Left renal pelvis (tissue), 4 donors: ENCODE data around the gene ADAMTS3. TPM values are rescaled to one million over a fixed set of nuclear protein-coding genes. Genes with fewer than 3 reads are reported as not detected.
"Not testable (repeated sequence)": the region's sequence is repeated elsewhere in the genome, so short reads cannot be mapped to it uniquely, and the experiment has no call there.

Experiments
- DNase-seq, 4 donors: peaks; one replicate each; pipeline ENCODE4 v3.0.0-alpha.2; 2013; ENCODE audit warnings: low read depth in 4 of 4, low spot score in 3 of 4
- polyA plus RNA-seq, 4 donors: library from polyadenylated mRNA; unstranded; fragments of 120-200 nt; gene quantifications; one replicate each; pipeline ENCODE4 v1.2.1, GENCODE V29; 2013; ENCODE audit not compliant: insufficient read length in 4 of 4

The ADAMTS3 gene
- polyA plus RNA-seq, 4 donors = 9.8 to 18.1 (median 12.4) TPM

- DNase-seq = no peak
Observed at GRCh38 chr4:72484981-72485380, 84.0 kb downstream of the ADAMTS3 start.

- no peak for DNase-seq
Observed at GRCh38 chr4:72473434-72473900, 95.6 kb downstream of the ADAMTS3 start.

DNA sequence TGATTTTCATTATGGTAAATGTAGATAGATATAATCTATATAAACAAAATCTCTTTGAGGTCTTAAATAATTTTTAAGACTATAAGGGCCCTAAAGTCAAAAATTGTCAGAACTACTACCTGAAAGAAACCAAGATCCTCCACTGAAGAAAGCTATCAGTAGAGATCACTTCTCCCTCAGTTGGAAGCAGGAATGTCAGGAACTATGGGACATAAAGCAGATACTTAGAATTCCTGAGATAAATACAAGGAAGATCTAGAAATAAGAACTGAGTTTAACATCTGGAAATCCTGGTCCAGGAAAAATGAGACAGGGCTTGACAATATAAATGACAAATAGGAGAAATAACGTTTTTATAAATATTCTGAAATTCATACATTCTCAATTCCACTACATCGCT, 97.2 kb downstream of the ADAMTS3 start:
- no peak for DNase-seq

GRCh38 chr4:72468904-72469502, 100.0 kb downstream of the ADAMTS3 start:
- peak in 1 of 4 donors; percentile 3 for DNase-seq

DNA sequence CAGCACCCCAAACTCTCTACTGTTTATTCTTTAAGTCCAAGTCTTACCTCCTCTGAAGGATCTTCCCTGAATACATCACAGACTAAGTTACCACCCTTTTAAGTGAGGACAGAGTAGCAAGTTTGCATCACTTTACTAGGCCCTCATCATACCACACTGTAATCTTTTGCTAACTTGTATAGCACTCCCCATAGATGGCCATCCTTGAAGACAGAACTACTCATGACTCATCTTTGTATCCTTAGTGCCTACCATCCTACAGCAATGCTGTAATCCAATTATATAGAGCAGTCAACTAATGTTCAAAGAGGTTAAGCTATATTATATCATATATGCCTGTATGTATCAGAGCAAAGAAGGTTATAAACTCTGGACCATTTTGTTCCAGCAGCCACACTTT, 101.4 kb downstream of the ADAMTS3 start:
- no peak for DNase-seq

DNA sequence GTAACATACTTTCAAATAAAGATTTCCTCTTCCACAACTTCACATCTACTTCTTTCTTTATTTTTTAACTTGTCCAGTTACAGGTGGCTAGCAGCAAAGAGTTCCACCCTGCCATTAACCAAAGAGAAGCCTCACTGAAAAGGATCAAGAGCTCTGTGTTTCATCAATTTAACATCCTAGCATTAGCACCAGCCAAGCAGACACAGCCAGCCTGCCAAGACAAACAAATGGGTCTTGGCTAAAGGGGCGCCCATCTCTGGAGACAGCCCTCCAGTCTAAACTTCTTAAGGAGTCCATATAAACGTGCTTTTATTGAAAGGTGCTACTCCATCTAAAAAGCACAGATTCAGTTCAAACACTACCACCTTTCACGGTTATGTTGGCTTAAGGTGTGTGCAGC, 105.3 kb downstream of the ADAMTS3 start:
- DNase-seq = no peak

- DNase-seq = no peak
Observed at GRCh38 chr4:72457158-72457557, 111.9 kb downstream of the ADAMTS3 start.

- no peak for DNase-seq
Observed at GRCh38 chr4:72451349-72451748, 117.7 kb downstream of the ADAMTS3 start.

- DNase-seq = no peak
Observed at GRCh38 chr4:72449705-72450104, 119.3 kb downstream of the ADAMTS3 start.

DNA sequence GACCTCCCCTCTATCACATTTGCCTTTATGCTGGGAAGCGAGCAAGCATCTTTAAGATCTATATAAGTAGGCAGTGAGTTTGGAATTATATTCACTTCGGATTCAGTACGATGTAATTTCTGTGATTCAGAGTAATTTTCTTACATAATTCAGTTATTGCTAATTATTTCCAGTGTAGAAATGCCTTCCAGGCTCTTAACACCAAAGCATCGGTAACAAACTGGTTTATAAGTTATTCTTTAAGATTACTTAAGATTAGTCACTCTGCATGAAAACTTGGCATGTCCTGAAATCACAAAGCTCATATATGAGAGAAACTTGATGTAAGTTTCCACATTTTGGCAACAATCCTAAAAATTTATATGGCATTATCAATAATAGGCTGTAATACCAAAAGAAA, 120.8 kb downstream of the ADAMTS3 start:
- DNase-seq = no peak

DNA sequence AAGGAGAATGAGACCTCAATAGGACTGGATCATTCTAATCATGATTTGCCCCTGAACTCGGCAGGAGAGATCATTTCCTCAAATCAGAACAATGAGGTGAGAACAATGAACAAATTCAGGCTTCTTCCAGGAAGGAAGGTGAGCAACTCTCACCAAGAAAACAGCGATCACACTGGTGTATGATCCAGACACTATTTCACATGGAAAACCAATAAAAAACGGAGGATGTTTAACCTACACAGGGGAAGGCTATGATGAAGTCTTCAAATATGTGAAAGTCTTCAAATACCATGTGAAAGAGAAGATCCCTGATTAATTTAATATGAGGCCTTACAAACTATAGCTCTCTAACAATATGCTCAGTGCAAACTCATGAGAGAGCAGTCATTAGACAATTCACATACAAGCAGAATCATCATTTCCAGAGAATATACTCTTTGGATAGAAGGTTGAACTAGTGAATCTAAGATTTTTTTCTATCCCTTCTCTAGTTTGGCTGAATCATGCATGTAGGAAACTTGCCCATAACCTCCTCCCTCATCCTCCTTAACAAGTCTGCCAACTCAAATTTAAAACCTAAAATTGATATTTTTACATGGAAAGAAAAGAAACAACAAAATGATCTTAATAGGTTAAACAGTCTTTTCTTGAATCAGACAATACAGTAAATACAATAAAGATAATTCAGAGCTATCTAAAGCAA, 122.5 kb downstream of the ADAMTS3 start:
- DNase-seq = no peak

DNA sequence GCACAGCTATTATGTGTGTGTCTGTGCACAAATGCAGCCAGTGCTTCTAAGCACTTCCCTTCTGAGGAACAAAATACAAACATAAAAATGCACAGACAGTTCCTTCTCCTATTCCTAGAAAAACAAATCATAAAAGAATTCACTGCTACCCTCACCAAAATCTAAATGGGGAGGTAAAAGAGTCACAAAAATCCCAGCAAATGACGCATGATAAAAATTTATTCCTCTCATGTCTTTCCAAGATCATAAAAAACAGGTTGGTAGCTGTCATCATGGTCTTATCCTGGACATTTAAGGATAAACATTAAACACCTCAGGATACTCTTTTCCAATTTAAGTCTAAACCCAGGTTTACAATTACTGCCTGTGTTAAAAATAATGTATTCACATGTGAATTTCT, 124.9 kb downstream of the ADAMTS3 start:
- no peak for DNase-seq

- DNase-seq = no peak
Observed at GRCh38 chr4:72442715-72443114, 126.3 kb downstream of the ADAMTS3 start.

GRCh38 chr4:72442147-72442546, 126.9 kb downstream of the ADAMTS3 start:
- DNase-seq = no peak

GRCh38 chr4:72440386-72440785, 128.6 kb downstream of the ADAMTS3 start:
- no peak for DNase-seq

DNA sequence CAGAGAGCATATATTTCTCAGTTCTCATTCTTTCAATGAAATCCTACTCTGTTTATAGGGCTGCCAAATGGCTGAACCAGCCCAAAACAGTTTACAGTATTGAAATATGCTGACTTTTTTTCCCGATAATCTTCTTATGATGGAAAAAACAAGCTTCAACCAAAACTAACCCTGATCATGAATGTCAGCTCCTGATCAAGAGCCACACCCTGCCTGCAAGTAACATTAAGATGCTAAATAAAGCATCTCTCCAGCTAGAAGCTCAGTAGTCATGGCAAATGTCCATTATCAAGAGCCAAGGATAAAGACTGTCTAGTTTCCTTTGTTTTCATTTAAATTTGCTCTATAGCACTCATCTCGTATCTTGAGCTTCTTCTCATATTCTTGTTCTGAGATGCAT, 136.0 kb downstream of the ADAMTS3 start:
- no peak for DNase-seq

- no peak for DNase-seq
Observed at GRCh38 chr4:72432282-72432681, 136.7 kb downstream of the ADAMTS3 start.

DNA sequence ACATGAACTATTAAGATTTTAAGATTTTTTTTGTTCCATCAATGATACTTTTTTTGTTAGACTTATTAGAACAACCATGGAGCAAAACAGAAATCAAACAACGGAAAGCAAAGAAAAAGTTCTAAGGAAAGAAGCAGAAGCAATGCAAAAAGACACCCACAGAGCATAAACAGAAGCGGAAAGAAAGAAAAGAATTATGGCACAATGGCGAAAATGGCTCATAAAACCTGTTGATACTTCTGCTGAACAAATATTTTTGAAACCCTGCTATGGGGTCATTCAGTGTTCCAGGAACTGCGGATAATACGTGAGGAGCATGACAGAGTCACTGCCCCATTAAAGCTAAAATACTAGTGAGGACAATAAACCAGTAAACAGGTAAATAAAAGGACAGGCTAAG, 138.0 kb downstream of the ADAMTS3 start:
- no peak for DNase-seq

- DNase-seq = no peak
Observed at GRCh38 chr4:72430050-72430449, 139.0 kb downstream of the ADAMTS3 start.

- DNase-seq = no peak
Observed at GRCh38 chr4:72429397-72429889, 139.6 kb downstream of the ADAMTS3 start.

- no peak for DNase-seq
Observed at GRCh38 chr4:72427057-72427456, 142.0 kb downstream of the ADAMTS3 start.

GRCh38 chr4:72425908-72426307, 143.1 kb downstream of the ADAMTS3 start:
- not testable (repeated sequence) for DNase-seq
